NOMO-1 treated with DMSO at 0.1 percent for 48 hours (cell line): Measurements from ENCODE around the gene DNAH8.

Experiments
- DNase-seq: peaks from one replicate; lab custom pipeline; 2025; ENCODE audit not compliant: unreplicated experiment; lab: John Stamatoyannopoulos, UW

Gene DNAH8

GRCh38 chr6:39049575-39050283 is 334.6 kb downstream of the DNAH8 start:
- no peak for DNase-seq

DNA sequence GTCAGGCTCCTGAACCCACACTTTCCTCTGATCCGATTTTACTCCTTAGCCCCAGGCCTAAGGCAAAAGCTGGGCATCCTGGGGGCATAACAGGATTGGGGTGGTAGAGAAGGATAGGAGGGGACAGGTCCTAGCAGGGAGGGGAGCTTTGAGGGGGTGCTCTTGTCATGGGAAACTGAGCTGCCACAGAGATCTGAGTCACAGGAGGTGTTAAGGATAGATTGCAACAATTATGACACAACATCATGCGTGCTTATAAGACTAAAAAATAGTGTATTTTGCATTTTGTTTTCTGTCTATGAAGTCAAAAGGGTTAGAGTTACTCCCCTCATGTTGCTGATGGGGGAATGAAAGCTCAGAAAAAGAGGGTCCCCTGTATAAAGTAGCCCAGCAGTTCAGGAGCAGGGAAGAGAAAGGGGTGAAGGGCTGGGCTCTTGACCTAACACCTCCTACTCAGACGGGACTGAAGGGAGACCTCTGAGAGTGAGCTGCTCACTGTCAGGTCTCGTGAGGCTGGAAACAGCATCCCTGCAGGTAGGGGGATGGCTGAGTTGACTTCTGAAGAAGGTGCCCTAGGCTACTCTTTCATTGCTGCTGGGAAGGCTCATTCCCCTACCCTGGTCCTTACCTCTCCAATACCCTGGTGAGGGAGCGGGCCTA is 335.5 kb downstream of the DNAH8 start:
- no peak for DNase-seq

DNA sequence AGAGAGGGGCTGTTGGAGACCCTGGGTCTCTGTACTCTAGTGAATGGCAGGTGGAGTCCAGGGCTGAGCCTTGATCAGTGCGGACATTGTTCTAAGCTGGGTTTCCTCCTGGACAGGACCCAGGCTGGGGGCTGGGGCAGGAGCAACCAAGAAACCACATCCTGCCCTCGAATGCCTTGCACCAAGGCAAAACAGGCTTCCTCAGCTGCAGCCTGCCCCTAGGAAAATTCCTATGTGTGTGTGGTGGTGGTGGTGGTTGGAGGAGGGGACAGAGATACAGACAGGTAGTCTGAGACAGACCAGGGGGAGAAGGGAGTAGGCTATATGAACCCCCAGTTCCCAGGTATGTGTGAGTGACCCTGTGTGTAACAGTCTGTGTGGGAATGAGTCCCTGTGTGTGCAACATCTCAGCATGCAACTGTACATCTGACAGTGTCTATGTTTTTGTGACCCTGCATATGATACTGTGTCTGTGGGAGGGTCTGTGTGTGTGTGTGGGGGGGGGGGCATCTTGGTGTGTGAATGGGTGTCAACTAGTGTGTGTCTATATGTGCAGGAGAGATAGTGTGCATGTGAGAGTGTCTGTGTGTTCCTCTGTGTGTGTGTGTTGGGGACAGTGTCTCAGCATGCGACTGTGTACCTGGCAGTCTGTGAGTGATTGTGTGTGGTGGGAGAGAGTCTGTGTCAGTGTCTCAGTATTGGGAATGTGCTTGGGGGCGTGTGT is 336.4 kb downstream of the DNAH8 start:
- no peak for DNase-seq

- no peak for DNase-seq
These were observed 338.0 kb downstream of the DNAH8 start for GRCh38 chr6:39053016-39053624.

DNA sequence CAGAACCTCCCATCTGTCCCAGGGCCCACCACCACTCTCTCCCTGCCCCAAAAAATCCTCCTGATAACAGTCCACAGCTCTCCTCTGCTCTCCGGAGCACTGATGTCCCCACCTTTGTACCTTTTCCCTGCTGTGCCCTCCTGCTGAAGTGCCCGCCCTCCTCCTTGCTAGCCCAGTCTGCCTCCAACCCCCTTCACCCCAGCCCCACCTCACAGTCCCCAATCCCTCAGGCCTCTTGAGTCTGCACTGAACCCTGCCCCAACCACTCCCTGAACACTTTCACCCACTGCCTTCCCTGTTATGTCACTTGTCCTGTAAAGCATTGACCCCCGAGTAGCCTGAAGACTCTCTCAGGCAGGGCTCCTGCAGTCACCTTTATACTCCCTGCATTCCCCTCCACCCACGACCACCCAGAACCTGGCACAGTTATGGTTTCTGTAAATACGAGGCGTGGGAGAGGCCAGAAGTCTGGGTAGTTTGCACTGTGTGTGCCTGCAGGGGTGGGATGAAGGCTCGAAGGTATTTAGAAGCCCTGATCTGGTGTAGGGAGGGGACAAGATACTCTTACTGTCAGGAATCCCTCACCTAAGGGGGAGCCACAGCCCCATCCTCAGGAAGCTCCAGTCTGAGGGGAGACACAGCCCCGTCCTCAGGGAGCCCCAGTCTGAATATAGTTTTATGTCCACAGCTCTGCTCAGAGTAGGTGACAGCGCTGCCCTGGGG is 338.9 kb downstream of the DNAH8 start:
- no peak for DNase-seq

DNA sequence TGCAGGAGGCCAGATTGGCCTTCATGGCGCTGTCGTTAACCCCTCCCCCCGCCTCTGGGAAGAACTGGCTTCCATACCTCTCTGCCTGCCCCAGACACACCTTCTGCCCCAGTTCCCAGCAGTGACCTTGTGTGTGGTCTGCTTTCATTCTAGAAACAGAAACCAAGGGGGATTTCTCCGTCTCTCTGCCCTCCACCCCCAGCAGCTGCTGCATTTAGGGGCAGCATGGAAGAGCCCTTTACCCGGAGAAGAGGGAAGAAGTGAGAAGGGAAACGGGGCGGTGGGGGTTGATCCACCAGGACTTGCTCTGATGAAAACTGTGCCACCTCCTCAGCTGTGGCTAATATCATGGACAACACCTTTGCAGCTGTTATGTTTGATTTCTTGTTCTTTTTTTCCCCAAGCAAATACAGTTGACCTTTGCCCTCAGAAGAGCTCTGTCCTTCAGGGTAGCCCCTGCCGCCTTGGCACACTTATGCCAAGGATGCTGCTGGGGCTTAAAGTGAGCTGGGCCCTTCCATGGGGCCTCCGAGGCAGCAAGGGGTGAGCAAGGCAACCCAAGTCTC is 339.5 kb downstream of the DNAH8 start:
- no peak for DNase-seq

GRCh38 chr6:39055661-39056060 is 340.6 kb downstream of the DNAH8 start:
- DNase-seq, result no peak

GRCh38 chr6:39056191-39056590 is 341.1 kb downstream of the DNAH8 start:
- DNase-seq, result no peak

DNA sequence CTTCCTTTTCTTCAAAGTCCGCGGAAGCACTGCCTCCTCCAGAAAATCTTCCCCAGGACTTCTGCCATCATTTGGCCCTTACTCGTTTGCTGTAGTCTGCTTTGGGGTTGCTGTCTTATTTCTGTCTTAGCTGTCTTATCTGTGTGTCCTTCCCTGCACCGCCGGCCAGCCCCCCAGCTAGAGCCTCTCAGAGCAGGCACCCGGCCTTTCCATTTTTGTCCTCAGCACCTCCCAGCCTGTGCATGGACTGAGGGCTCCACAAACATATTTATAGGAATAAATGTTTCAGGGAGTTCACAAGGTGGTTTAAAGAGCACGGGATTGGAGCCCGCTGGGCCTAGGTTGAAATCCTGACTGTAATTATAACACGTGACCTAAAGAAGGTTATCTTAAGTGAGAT is 341.6 kb downstream of the DNAH8 start:
- DNase-seq, result no peak

GRCh38 chr6:39057251-39058155 is 342.4 kb downstream of the DNAH8 start:
- DNase-seq, result no peak

GRCh38 chr6:39058471-39059147 is 343.5 kb downstream of the DNAH8 start:
- DNase-seq, result no peak

DNA sequence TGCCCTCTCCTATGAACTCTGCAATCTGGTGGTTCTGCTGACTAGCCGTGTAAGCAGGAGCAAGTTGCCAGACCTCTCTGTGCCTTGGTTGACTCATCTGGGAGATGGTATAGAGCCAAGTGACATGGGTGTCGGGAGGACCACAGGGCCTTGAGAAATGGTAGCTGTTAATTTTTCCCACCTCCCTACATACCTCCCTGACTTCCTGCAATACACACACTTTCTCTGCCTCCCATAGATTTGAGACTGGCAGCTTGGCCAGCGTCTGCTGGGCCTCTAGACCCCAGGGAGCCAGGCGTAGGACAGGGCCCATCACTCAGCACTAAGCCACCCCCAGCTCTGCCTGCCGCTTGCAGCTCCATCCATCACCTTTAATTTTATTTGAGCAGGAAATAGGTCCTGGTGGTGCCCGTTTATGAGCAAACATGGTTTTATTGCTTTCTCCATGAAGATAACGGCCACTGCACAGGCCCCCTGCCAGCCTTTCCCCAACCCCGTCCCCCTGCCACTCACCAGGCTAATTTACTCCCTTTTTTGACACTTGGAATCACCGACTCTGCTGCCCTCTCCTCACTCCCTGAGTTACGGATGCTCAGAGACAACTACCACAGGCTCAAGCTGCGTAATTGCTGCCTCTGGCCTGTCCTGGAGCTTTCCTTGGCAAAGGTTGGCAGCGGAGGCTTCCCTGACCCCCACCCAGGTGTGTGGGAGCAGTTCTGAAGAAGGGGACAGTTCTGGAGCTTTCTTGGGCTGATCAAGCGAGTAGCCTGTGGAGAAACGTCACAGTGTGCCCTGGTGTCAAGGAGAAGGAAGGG is 344.6 kb downstream of the DNAH8 start:
- no peak for DNase-seq

- no peak for DNase-seq
These were observed 345.5 kb downstream of the DNAH8 start for GRCh38 chr6:39060467-39061160.

DNA sequence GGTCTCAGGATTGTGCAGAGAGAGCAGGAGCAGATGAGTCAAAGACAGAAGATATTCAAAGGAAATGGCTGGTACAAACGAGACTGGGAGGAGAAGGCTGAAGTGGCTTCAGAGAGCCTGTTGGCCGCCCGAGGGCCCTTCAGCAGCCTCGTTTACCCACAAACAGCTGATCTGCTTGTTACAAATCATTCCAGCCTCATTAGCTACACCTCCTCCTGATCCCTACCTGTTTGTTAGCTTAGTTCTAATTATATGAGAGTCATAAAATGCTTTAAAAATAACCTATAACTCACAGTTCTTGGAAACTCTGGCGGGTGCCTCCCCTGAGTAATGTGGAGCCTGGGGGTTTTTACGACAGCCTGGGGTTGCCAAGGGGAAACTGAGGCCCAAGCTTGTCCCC is 346.1 kb downstream of the DNAH8 start:
- no peak for DNase-seq

- DNase-seq, result no peak
These were observed 346.5 kb downstream of the DNAH8 start for GRCh38 chr6:39061588-39061987.

DNA sequence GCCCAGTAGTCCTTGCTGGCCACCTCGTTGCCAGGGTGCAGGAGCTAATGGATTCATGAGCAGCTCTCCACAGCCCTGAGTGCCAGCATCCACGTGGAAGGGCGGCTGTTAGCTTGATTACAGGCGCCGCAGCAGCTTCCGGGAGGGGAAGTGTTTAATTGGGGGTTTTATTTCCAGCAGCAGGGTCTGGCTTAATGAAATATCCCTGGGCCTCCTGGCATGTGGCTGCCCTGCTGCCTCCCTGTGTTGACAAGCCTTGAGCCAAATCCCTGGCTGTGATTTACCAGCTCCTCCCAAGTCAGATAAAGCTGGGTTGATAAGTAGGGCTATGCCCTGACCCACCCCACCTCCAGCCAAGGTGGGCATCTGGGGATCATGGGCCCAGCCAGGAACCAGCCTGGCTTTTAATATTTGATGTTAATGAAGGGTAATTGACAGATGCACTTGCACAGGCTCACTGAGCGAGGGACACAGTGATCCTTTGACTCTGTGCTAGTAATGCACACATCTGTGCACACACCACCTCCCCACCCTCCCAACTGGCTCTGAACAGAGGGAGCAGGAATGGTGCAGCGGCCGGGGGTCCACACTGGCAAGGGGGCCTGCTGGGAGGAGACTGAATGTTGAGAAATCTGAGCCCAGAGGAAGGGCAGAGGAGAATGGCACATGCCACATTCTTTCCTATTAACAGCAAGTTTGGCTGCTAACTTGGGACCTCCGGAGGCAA is 347.1 kb downstream of the DNAH8 start:
- DNase-seq, result no peak

- no peak for DNase-seq
These were observed 348.4 kb downstream of the DNAH8 start for GRCh38 chr6:39063526-39063925.
